WTC11 (cell line): ENCODE results near the gene EVL.

Source experiments
- CTCF ChIP-seq: fragments of 200-600 bp; IDR thresholded peaks from 2 replicates; pipeline ENCODE4 v1.8.0; 2022; ENCODE audit warnings: antibody characterized with exemption
- FOXJ3 ChIP-seq: sonication (generic); formaldehyde crosslinking; IDR thresholded peaks from 2 replicates; pipeline ENCODE4 v1.9.0; 2021; ENCODE audit warnings: missing genetic modification reagents, mild to moderate bottlenecking, borderline replicate concordance
- HMGXB4 ChIP-seq: sonication (generic); formaldehyde crosslinking; IDR thresholded peaks from 2 replicates; pipeline ENCODE4 v1.8.1; 2023; ENCODE audit warnings: mild to moderate bottlenecking, moderate library complexity, missing genetic modification reagents
- TCF7 ChIP-seq: sonication (generic); formaldehyde crosslinking; IDR thresholded peaks from 2 replicates; pipeline ENCODE4 v1.8.0; 2022; ENCODE audit warnings: mild to moderate bottlenecking, low read depth, missing genetic modification reagents, moderate library complexity

GRCh38 chr14:100048786-100049185 lies 16.4 kb upstream of the EVL start:
- TF ChIP-seq TCF7 (CRISPR knock-in tag) (no peak), HMGXB4 (no peak), CTCF (no peak), FOXJ3 (CRISPR knock-in tag) (no peak)
